ENCODE measurements around the gene SIGLEC6. TPM values are rescaled to one million over a fixed set of nuclear protein-coding genes. Genes with fewer than 3 reads are reported as not detected.

Gene SIGLEC6
- total RNA-seq, 1 experiment from 2014 or later = 10.0 TPM

- Histone ChIP-seq H3K4me1 (peaks cover 29% of the 10 kb centered on the region), H3K9me3 (peaks cover 6% of the 10 kb centered on the region; the same call in 1 of the 2 replicates), H3K36me3 (ENCODE audit: control insufficient read depth, insufficient read depth, low read length) (no peaks in the 10 kb centered on the region), H3K27me3 (replicated peaks; ENCODE audit: control insufficient read depth, insufficient read depth, low read length) (no peaks in the 10 kb centered on the region), H3K4me3 (ENCODE audit: low read depth, low read length) (no peak overlapping the region)
- ChIA-PET POLR2A (no interaction called here), CTCF (no interaction called here)
- BruUV-seq (replicated peaks) = no TSS peak
- H3K9me3 Mint-ChIP-seq (ENCODE audit: unreplicated experiment) = no peaks in the 10 kb centered on the region
- no peak for TF ChIP-seq CTCF (IDR thresholded peaks at IDR 0.05; ENCODE audit: insufficient read depth in 1 of 2, low read depth in 1 of 2, low read length in 1 of 2, severe bottlenecking in 1 of 2, unreplicated experiment in 1 of 2)
- intact Hi-C loops (cut with micrococcal nuclease; ENCODE audit: unreplicated experiment) = no loop called here
- no peak for DNase-seq
- no peaks in the 10 kb centered on the region for H3K36me3 Mint-ChIP-seq (ENCODE audit: insufficient read depth, unreplicated experiment)
- H3K27ac Mint-ChIP-seq (ENCODE audit: unreplicated experiment) = no peak overlapping the region
- no peaks in the 10 kb centered on the region for H3K27me3 Mint-ChIP-seq (ENCODE audit: insufficient read depth, unreplicated experiment)
- H3K4me3 Mint-ChIP-seq (ENCODE audit: unreplicated experiment) = no peak overlapping the region
- peaks cover 29% of the 10 kb centered on the region for H3K4me1 Mint-ChIP-seq (ENCODE audit: low read depth, unreplicated experiment)
Measured at GRCh38 chr19:51549533-51550324, 18.3 kb upstream of the SIGLEC6 start.

GRCh38 chr19:51548891-51549305 lies 17.4 kb upstream of the SIGLEC6 start:
- no peaks in the 10 kb centered on the region for H3K27me3 Mint-ChIP-seq (ENCODE audit: insufficient read depth, unreplicated experiment)
- Histone ChIP-seq H3K4me1 (peaks cover 29% of the 10 kb centered on the region), H3K9me3 (peaks cover 5% of the 10 kb centered on the region; the same call in 1 of the 2 replicates), H3K27me3 (replicated peaks; ENCODE audit: control insufficient read depth, insufficient read depth, low read length) (no peaks in the 10 kb centered on the region), H3K4me3 (ENCODE audit: low read depth, low read length) (no peak overlapping the region), H3K36me3 (ENCODE audit: control insufficient read depth, insufficient read depth, low read length) (no peaks in the 10 kb centered on the region)
- ChIA-PET CTCF (no interaction called here), POLR2A (no interaction called here)
- peaks cover 29% of the 10 kb centered on the region for H3K4me1 Mint-ChIP-seq (ENCODE audit: low read depth, unreplicated experiment)
- TF ChIP-seq CTCF (IDR thresholded peaks at IDR 0.05; ENCODE audit: insufficient read depth in 1 of 2, low read depth in 1 of 2, low read length in 1 of 2, severe bottlenecking in 1 of 2, unreplicated experiment in 1 of 2) = no peak
- no peak overlapping the region for H3K27ac Mint-ChIP-seq (ENCODE audit: unreplicated experiment)
- no peaks in the 10 kb centered on the region for H3K36me3 Mint-ChIP-seq (ENCODE audit: insufficient read depth, unreplicated experiment)
- DNase-seq = no peak
- no peak overlapping the region for H3K4me3 Mint-ChIP-seq (ENCODE audit: unreplicated experiment)
- intact Hi-C loops (cut with micrococcal nuclease; ENCODE audit: unreplicated experiment) = no loop called here
- no TSS peak for BruUV-seq (replicated peaks)
- no peaks in the 10 kb centered on the region for H3K9me3 Mint-ChIP-seq (ENCODE audit: unreplicated experiment)

- Mint-ChIP-seq H3K9me3 (ENCODE audit: unreplicated experiment) (no peaks in the 10 kb centered on the region), H3K27ac (ENCODE audit: unreplicated experiment) (peak overlapping the region; percentile 54), H3K4me1 (ENCODE audit: low read depth, unreplicated experiment) (peaks cover 29% of the 10 kb centered on the region), H3K4me3 (ENCODE audit: unreplicated experiment) (no peak overlapping the region), H3K27me3 (ENCODE audit: insufficient read depth, unreplicated experiment) (no peaks in the 10 kb centered on the region), H3K36me3 (ENCODE audit: insufficient read depth, unreplicated experiment) (no peaks in the 10 kb centered on the region)
- no peak for DNase-seq
- CTCF ChIA-PET = no interaction called here
- H3K4me3 ChIP-seq (ENCODE audit: low read depth, low read length) = no peak overlapping the region
- H3K27me3 ChIP-seq (replicated peaks; ENCODE audit: control insufficient read depth, insufficient read depth, low read length) = no peaks in the 10 kb centered on the region
- BruUV-seq (replicated peaks) = no TSS peak
- H3K9me3 ChIP-seq = no peaks in the 10 kb centered on the region
- H3K36me3 ChIP-seq (ENCODE audit: control insufficient read depth, insufficient read depth, low read length) = no peaks in the 10 kb centered on the region
- POLR2A ChIA-PET = no interaction called here
- no peak for TF ChIP-seq CTCF (IDR thresholded peaks at IDR 0.05; ENCODE audit: insufficient read depth in 1 of 2, low read depth in 1 of 2, low read length in 1 of 2, severe bottlenecking in 1 of 2, unreplicated experiment in 1 of 2)
- H3K4me1 ChIP-seq = peaks cover 29% of the 10 kb centered on the region
- intact Hi-C loops (cut with micrococcal nuclease; ENCODE audit: unreplicated experiment) = no loop called here
Measured at GRCh38 chr19:51548213-51548651, 16.8 kb upstream of the SIGLEC6 start.
